GM21737 (cell line): ENCODE measurements around the gene DDX21.
"Not testable (repeated sequence)": the region's sequence is repeated elsewhere in the genome, so short reads cannot be mapped to it uniquely, and the experiment has no call there.

ENCODE experiments used
- ATAC-seq: cut with Tn5 transposase; IDR thresholded peaks from one replicate; pipeline ENCODE4 v1.9.1; 2021; ENCODE audit warnings: mild to moderate bottlenecking, moderate library complexity; ENCODE audit not compliant: unreplicated experiment

DDX21 gene

GRCh38 chr10:68987611-68988010 is 31.6 kb downstream of the DDX21 start:
- ATAC-seq, result no peak

- peak; percentile 76 for ATAC-seq
These were observed 32.8 kb downstream of the DDX21 start, which contains the start of gene KIFBP for GRCh38 chr10:68988530-68989316. Gene KIFBP (plus strand): TSS chr10:68988803. CDS start chr10:68988833, 30 bp downstream.

- ATAC-seq, result peak; percentile 5
These were observed 33.5 kb downstream of the DDX21 start for GRCh38 chr10:68989317-68989990.

- no peak for ATAC-seq
These were observed 36.9 kb downstream of the DDX21 start for GRCh38 chr10:68992636-68993440.

- no peak for ATAC-seq
These were observed 41.2 kb downstream of the DDX21 start for GRCh38 chr10:68997211-68997610.

GRCh38 chr10:69004821-69005220 is 48.9 kb downstream of the DDX21 start:
- no peak for ATAC-seq

- ATAC-seq, result no peak
These were observed 49.9 kb downstream of the DDX21 start for GRCh38 chr10:69005704-69006485.

- ATAC-seq, result no peak
These were observed 51.3 kb downstream of the DDX21 start for GRCh38 chr10:69007260-69007659.

GRCh38 chr10:69009360-69009759 is 53.4 kb downstream of the DDX21 start:
- no peak for ATAC-seq

- no peak for ATAC-seq
These were observed 54.2 kb downstream of the DDX21 start for GRCh38 chr10:69010151-69010640.

- not testable (repeated sequence) for ATAC-seq
These were observed 56.8 kb downstream of the DDX21 start for GRCh38 chr10:69012778-69013177.

- ATAC-seq, result no peak
These were observed 58.2 kb downstream of the DDX21 start for GRCh38 chr10:69014171-69014570.

GRCh38 chr10:69018613-69019012 is 62.6 kb downstream of the DDX21 start:
- no peak for ATAC-seq

GRCh38 chr10:69022611-69023010 is 66.6 kb downstream of the DDX21 start:
- no peak for ATAC-seq

GRCh38 chr10:69025370-69025896 is 69.5 kb downstream of the DDX21 start:
- ATAC-seq, result no peak

GRCh38 chr10:69033256-69033655 is 77.3 kb downstream of the DDX21 start:
- no peak for ATAC-seq
